ENCODE data around the gene IRAK3.
"Not testable (repeated sequence)": the region's sequence is repeated elsewhere in the genome, so short reads cannot be mapped to it uniquely, and the experiment has no call there.

The IRAK3 gene

GRCh38 chr12:66162701-66163100, 26.3 kb upstream of the IRAK3 start:
- no peak overlapping the region for H3K4me3 ChIP-seq (ENCODE audit: low read length)
- no peak for TF ChIP-seq ZNF274 (IDR thresholded peaks at IDR 0.05; ENCODE audit: low read depth, low read length)

DNA sequence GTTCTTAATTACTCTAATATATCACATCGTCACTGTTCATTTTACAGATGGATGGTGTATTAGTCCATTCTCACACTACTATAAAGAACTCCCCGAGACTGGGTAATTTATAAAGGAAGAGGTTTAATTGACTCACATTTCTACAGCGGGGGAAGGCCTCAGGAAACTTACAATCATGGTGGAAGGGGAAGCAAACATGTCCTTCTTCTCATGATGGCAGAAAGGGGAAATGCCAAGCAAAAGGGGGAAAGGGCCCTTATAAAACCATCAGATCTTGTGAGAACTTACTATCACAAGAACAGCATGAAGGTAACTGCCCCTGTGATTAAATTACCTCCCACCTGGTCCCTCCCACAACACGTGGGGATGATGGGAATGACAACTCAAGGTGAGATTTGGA, 25.7 kb upstream of the IRAK3 start:
- H3K4me3 ChIP-seq (ENCODE audit: low read length), result no peak overlapping the region
- no peak for TF ChIP-seq ZNF274 (IDR thresholded peaks at IDR 0.05; ENCODE audit: low read depth, low read length)

DNA sequence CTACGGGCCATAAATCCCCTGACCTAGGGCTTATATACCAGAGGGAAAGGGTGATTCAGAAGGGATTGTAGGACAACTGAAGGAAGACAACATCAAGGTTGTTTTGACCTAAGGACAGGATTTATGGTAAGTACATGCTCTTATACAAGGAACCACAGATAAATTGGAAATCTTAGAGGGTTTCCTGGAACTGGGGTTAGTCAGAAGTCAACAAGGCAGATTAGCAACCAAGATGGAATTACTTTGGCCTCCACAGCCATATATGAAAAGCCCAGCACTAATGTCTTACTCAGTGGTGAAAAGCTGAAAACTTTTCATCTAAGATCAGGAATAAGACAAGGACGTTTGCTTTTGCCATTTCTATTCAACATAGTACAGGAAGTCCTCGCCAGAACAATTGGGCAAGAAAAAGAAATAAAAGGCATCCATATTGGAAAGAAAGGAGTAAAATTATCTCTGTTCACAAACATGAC, 24.6 kb upstream of the IRAK3 start:
- H3K4me3 ChIP-seq (ENCODE audit: low read length), result no peak overlapping the region
- TF ChIP-seq ZNF274 (IDR thresholded peaks at IDR 0.05; ENCODE audit: low read depth, low read length), result no peak

- no peak overlapping the region for H3K4me3 ChIP-seq (ENCODE audit: low read length)
- no peak for TF ChIP-seq ZNF274 (IDR thresholded peaks at IDR 0.05; ENCODE audit: low read depth, low read length)
These were observed 23.9 kb upstream of the IRAK3 start for GRCh38 chr12:66165141-66165540.

GRCh38 chr12:66166561-66166960, 22.5 kb upstream of the IRAK3 start:
- no peak overlapping the region for H3K4me3 ChIP-seq (ENCODE audit: low read length)
- no peak for TF ChIP-seq ZNF274 (IDR thresholded peaks at IDR 0.05; ENCODE audit: low read depth, low read length)

- TF ChIP-seq ZNF274 (IDR thresholded peaks at IDR 0.05; ENCODE audit: low read depth, low read length), result no peak
- H3K4me3 ChIP-seq (ENCODE audit: low read length), result peak overlapping the region; percentile 94
These were observed 20.6 kb upstream of the IRAK3 start for GRCh38 chr12:66168410-66168809.

GRCh38 chr12:66169221-66170170, 19.5 kb upstream of the IRAK3 start, which contains the start of gene TMBIM4:
TMBIM4 (minus strand) TSS chr12:66169996; CDS start chr12:66169951, 45 bp downstream.
- TF ChIP-seq ZNF274 (IDR thresholded peaks at IDR 0.05; ENCODE audit: low read depth, low read length), result no peak
- peak within 1 kb of the TSS; percentile 94 for H3K4me3 ChIP-seq (ENCODE audit: low read length)

- H3K4me3 ChIP-seq (ENCODE audit: low read length), result peak overlapping the region; percentile 94
- no peak for TF ChIP-seq ZNF274 (IDR thresholded peaks at IDR 0.05; ENCODE audit: low read depth, low read length)
These were observed 18.4 kb upstream of the IRAK3 start for GRCh38 chr12:66170606-66171005.

DNA sequence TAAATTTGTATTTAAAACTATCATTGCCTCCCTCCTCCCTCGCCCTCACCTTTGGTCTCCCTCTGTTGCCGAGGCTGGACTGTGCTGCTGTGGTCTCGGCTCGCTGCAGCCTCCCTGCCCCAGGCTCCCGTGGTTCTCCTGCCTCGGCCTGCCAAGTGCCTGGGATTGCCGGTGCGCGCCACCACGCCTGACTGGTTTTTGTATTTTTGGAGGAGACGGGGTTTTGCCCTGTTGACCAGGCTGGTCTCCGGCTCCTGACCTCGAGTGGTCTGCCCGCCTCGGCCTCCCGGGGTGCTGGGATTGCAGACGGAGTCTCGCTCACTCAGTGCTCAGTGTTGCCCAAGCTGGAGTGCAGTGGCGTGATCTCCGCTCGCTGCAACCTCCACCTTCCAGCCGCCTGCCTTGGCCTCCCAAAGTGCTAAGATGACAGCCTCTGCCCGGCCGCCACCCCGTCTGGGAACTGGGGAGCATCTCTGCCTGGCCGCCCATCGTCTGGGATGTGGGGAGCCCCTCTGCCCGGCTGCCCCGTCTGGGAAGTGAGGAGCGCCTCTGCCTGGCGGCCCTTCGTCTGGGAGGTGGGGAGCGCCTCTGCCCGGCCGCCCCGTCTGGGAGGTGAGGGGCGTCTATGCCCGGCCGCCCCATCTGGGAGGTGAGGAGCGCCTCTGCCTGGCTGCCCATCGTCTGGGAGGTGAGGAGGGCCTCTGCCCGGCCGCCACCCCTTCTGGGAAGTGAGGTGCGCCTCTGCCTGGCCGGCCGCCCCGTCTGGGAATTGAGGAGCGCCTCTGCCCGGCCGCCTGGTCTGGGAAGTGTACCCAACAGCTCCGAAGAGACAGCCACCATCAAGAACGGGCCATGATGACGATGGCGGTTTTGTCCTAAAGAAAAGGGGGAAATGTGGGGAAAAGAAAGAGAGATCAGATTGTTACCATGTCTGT, 14.4 kb upstream of the IRAK3 start:
- H3K4me3 ChIP-seq (ENCODE audit: low read length), result not testable (repeated sequence)

- H3K4me3 ChIP-seq (ENCODE audit: low read length), result no peak overlapping the region
- TF ChIP-seq ZNF274 (IDR thresholded peaks at IDR 0.05; ENCODE audit: low read depth, low read length), result no peak
These were observed 12.7 kb upstream of the IRAK3 start for GRCh38 chr12:66176105-66176900.

- TF ChIP-seq ZNF274 (IDR thresholded peaks at IDR 0.05; ENCODE audit: low read depth, low read length), result no peak
- H3K4me3 ChIP-seq (ENCODE audit: low read length), result no peak overlapping the region
These were observed 6.1 kb upstream of the IRAK3 start for GRCh38 chr12:66182956-66183355.

DNA sequence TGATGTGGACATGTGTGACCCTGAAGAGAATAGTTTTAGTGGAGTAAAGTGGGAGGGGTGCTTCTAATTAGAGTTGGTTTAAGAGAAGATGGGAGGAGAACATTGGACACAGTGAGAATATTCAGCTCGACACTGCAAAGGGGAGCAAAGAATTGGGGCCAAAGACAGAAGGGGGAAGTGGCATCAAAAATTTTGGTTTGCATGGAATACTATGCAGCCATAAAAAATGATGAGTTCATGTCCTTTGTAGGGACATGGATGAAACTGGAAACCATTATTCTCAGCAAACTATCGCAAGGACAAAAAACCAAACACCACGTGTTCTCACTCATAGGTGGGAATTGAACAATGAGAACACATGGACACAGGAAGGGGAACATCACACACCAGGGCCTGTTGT, 4.2 kb upstream of the IRAK3 start:
- not testable (repeated sequence) for H3K4me3 ChIP-seq (ENCODE audit: low read length)

DNA sequence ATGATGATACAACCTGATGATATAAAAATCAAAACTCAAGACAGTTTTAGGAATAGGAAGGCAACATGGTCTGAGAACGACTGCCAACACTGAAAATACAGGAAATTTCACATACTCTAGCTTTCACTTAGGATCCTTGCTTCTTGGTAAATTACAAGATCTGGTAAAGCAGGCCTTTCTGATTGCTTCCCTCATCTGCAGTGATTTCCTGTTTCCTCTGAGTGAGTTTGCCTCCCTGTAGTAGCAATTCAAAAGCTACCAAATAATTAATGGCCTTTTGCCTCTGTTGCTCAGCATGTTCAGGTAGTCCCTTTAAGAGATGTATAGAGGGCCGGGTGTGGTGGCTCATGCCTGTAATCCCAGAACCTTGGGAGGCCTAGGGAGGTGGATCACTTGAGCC, 2.0 kb upstream of the IRAK3 start:
- no peak overlapping the region for H3K4me3 ChIP-seq (ENCODE audit: low read length)
- TF ChIP-seq ZNF274 (IDR thresholded peaks at IDR 0.05; ENCODE audit: low read depth, low read length), result no peak

DNA sequence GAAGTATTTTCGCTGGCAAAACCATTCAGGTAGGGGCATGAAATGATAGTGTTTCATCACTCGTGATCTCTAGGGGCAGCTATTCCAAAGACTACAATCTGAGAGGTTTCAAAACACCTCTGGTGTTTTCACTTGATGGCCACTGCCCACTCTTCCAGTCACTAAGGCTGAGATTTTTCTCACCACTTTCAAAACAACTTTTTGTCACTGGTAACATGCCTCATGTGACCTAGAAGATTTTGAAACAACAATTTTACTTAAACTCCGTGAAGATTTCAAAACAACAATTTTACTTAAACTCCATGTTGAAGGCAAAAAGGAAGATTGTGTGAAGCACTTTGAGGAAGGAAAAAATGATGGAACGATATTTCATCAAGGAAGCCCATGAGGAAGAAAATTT, 1.2 kb upstream of the IRAK3 start:
- no peak overlapping the region for H3K4me3 ChIP-seq (ENCODE audit: low read length)
- TF ChIP-seq ZNF274 (IDR thresholded peaks at IDR 0.05; ENCODE audit: low read depth, low read length), result no peak

All from GM08714 (cell line).